GM18873 (cell line): ENCODE results near the gene C17orf100.
"Not testable (repeated sequence)": the region's sequence is repeated elsewhere in the genome, so short reads cannot be mapped to it uniquely, and the experiment has no call there.

Source experiments
- ATAC-seq: cut with Tn5 transposase; IDR thresholded peaks from one replicate; pipeline ENCODE4 v1.9.1; 2021; ENCODE audit warnings: mild to moderate bottlenecking, moderate library complexity, moderate number of reproducible peaks; ENCODE audit not compliant: unreplicated experiment, low FRiP score

The C17orf100 gene

DNA sequence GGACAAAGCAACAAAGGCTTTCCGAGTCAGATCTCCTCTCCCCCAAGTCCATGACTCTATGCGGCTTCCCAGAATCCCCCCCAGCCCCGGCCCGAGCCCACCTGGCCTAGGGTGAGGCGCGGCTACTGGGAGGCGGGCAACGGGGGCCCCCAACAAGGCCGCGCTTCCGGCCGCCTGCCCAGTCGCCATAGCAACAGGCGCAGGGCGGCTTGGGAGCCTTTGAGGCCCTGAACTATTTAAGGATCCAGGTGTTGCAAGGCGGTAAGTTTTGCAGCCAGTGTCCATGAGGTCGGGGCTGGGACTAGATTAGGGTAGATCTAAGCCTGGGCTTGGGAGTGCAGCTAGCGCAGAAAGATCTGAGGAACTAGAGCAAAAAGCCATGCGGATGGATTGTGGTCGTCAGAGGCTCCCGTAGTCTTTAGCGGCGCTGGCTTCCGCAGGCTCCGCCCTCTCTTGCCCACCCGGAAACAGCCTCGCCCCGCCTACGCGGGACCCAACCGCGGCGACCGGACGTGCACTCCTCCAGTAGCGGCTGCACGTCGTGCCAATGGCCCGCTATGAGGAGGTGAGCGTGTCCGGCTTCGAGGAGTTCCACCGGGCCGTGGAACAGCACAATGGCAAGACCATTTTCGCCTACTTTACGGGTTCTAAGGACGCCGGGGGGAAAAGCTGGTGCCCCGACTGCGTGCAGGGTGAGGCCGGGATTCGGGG is 10.9 kb upstream of the C17orf100 start, which contains the start of the genes KIAA0753 and TXNDC17:
KIAA0753 (minus strand) TSS at position 176 of the 711 bp plus-strand sequence. CDS start 5,608 bp downstream, outside the sequence.
TXNDC17 (plus strand) TSS at position 525 of the 711 bp plus-strand sequence; CDS start at position 548, 23 bp downstream.
- ATAC-seq, result peak; percentile 70

GRCh38 chr17:6641247-6641863 is 10.2 kb upstream of the C17orf100 start:
- ATAC-seq, result peak; percentile 8

DNA sequence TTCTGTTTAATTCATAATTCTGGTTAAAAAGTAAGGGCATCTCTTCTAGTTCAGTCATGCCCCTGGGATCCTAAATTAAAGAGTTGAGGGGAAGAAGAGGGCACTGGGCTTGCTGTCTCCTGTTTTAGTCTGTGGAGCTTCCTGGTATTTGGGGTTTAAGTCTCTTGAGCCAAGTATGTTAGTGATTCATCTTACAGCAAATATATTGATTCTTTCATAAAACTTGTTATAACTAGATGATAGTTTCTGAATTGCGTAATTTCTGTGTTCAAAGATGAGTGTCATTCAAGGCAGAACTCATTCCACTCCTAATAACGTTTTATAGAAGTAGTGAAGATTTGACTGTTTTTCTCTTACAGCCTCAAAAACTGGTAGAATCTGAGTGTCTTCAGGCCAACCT is 9.0 kb upstream of the C17orf100 start:
- no peak for ATAC-seq

DNA sequence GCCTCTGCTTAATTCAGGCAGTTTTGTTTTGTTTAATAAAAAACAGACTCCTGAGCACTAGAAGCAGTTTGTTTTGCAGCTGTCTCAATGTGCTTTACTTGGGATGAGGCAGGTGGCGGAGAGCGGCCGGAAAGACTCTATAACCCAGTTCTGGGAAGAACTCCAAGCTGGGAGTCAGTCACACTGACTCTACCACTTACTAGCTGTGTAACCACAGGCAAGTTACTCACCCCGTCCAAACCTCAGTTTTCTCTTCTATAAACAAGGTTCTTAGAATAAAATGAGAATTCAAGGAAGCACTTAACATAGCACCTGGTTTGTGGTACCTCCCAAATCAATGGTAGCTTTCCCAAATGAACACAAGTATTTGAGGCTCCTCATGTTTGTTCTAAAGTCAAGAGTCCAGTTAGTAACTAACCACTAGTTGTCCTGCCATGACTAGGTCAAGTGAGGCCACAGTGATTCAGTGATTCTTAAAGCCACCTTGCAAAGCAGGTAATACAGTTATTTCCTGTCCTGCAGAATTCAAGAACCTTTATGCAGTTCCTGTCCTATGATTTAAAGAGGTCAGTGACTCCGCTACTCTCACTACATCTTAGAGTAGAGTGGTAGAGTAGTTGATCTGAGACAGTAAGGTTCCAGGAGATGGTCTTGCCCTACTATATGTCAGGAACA is 8.0 kb upstream of the C17orf100 start:
- ATAC-seq, result no peak

DNA sequence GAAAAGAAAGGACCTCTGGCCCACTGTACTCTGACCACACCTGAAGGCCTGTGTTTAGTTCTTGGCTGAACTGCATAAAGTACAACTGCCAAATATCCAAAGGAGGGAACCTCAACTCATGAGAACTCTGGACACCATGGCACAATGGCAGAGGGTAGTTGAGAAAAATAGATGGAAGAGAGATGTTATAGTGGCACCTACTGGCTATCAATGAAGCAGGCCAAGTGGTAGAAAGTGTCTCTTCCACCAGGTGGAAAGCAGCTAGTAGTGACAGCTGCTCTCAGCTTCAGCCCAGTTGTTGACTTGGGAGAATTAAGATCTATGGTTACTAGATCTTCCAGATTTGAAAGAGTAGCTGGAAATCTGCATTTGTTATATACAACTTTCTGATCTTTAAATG is 3.4 kb upstream of the C17orf100 start:
- no peak for ATAC-seq

DNA sequence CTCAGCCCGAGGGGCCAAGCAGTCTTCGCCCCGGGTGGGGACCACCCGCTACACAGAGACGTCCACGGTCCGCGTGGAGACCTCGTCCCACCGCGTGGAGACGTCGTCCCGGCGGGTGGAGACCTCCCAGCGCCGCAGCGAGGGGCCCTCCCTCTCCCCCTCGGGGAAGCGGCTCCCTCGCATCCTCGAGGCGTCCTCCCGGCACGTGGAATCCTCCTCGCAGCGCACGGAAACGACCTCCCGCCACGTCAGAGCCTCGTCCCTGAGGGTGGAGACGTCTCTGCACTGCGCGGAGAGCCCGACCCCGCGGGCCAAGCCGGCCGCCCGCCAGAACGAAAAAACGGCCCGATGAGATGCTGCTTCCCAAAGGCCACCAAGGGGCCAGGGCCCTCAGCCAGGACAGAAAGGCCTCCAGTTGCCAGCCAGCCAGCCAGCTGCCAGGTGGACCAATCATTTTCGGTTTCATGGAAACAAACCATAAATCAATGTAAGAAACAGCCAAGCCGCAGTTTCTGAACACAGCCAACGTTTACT is 424 bp downstream of the C17orf100 start:
- ATAC-seq, result no peak

GRCh38 chr17:6654841-6655731 is 3.5 kb downstream of the C17orf100 start:
- no peak for ATAC-seq

DNA sequence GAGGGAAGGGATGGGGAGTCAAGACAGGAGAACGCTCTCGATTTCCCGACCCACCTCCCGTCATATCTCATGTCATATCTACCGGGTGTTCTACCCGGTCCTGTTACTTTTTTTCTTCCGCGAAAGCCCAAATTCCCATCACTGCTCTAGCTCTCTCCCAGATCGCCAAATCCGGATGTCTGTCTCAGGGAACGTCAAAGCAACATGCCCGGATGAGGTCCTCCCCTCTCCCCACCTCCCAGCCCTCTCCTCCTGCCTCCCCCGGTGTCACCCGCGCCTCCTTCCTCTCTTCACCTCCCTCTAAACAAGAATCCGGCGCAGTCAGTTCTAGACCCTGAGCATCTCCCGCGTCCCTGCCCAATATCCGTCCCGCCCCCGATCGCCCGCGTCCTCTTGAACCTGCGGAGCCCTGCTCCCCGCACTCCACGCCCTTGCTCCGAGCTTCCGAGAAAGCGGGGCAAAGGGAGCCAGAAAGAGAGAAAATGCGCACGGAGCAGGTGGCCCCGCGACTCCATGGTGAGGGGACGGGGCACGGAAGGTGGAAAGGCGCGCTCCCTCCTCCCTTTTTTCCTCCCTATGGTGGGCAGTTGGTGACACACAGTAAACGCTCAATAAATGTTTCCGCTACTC is 4.3 kb downstream of the C17orf100 start:
- ATAC-seq, result not testable (repeated sequence)

- not testable (repeated sequence) for ATAC-seq
Measured at GRCh38 chr17:6656797-6657632, 5.5 kb downstream of the C17orf100 start.

GRCh38 chr17:6657633-6658287 is 6.2 kb downstream of the C17orf100 start:
- ATAC-seq, result no peak

- not testable (repeated sequence) for ATAC-seq
Measured at GRCh38 chr17:6658411-6658810, 6.8 kb downstream of the C17orf100 start.

- ATAC-seq, result no peak
Measured at GRCh38 chr17:6660101-6660500, 8.5 kb downstream of the C17orf100 start.

- peak; percentile 73 for ATAC-seq
Measured at GRCh38 chr17:6660805-6661463, 9.4 kb downstream of the C17orf100 start.

GRCh38 chr17:6661464-6661848 is 9.9 kb downstream of the C17orf100 start:
- no peak for ATAC-seq

GRCh38 chr17:6663200-6663599 is 11.6 kb downstream of the C17orf100 start:
- not testable (repeated sequence) for ATAC-seq

DNA sequence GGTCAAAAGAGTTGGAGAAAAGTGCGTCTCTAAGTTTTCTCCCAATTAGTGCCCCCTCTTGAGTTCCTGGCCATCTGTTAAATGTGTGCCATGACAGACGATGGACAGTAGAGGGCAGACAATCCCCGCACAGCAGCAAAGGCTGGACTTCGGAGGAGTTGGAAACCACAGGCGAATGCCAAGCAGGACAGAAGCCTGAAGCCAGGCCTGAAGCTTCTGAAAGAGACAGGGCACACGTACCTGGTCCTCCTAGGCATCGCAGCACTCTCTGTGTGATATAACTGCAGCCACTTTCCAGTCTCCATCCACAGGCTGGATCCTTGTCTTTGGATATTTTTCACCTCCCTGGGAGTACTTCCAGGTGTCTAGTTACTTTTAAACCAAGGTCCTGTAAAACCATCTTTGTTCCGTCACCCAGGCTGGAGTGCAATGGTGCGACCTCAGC is 14.5 kb downstream of the C17orf100 start:
- no peak for ATAC-seq

DNA sequence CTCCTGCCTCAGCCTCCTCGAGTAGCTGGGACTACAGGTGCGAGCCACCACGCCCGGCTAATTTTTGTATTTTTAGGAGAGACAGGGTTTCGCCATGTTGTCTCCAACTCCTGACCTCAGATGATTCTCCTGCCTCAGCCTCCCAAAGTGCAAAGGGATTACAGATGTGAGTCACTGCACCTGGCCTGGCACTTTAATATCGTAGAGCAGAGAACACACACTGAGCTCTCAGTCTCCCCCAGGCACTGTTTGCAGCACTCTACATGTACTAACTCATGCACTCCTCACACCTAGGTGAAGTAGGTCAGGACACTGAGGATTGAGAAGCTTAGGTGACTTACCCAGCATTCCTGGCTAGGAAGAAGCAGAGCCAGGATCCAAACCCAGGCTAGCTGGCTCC is 15.0 kb downstream of the C17orf100 start:
- ATAC-seq, result no peak

- no peak for ATAC-seq
Measured at GRCh38 chr17:6667516-6667915, 16.0 kb downstream of the C17orf100 start.
